Renal pelvis (tissue), 12 donors: ENCODE measurements around the gene MAT1A. TPM values are rescaled to one million over a fixed set of nuclear protein-coding genes. Genes with fewer than 3 reads are reported as not detected.
"Not testable (repeated sequence)": the region's sequence is repeated elsewhere in the genome, so short reads cannot be mapped to it uniquely, and the experiment has no call there.

Source experiments
- DNase-seq: peaks from one replicate; pipeline ENCODE4 v3.0.0-alpha.2; 2013
- long read RNA-seq, 16 experiments: transcript quantifications; one replicate each; lab custom pipeline, GENCODE V29; 2026
- polyA plus RNA-seq, 3 donors: library from polyadenylated mRNA; unstranded; fragments of 120-200 nt; gene quantifications; one replicate each; pipeline ENCODE4 v1.2.1, GENCODE V29; 2013; ENCODE audit not compliant: insufficient read length in 3 of 3

Gene MAT1A
- polyA plus RNA-seq, result 1 to 10 TPM; 1.0 to 1.5 (median 1.4) TPM
- long read RNA-seq, donor 1, result 0 reads
- long read RNA-seq, donor 2, result 0 reads
- long read RNA-seq, donor 3, result 0 reads
- long read RNA-seq, donor 4, result 0 reads
- long read RNA-seq, donor 5, result 0 reads
- long read RNA-seq, donor 6, result 0 reads
- long read RNA-seq, donor 7, result 0 reads
- long read RNA-seq, donor 8, result 0 reads
- long read RNA-seq, donor 9, result 0 reads
- long read RNA-seq, donor 10, result 0 reads
- long read RNA-seq, donor 11, result 0 reads
- long read RNA-seq, donor 12, result 0 reads
- long read RNA-seq, donor 13, result 0 reads
- long read RNA-seq, donor 14, result 0 reads
- long read RNA-seq, donor 15, result 0 reads
- long read RNA-seq, donor 16, result 0 reads

GRCh38 chr10:80289451-80290287 is at the start of gene MAT1A:
Gene MAT1A (minus strand): TSS chr10:80289658. CDS start chr10:80289423, 235 bp downstream.
- DNase-seq, result no peak

- no peak for DNase-seq
These were observed 44.5 kb upstream of the MAT1A start for GRCh38 chr10:80333983-80334382.

- no peak for DNase-seq
These were observed 35.5 kb upstream of the MAT1A start for GRCh38 chr10:80324891-80325364.

- no peak for DNase-seq
These were observed 34.6 kb upstream of the MAT1A start for GRCh38 chr10:80324086-80324485.

GRCh38 chr10:80323311-80323710 is 33.9 kb upstream of the MAT1A start:
- no peak for DNase-seq

- no peak for DNase-seq
These were observed 33.3 kb upstream of the MAT1A start for GRCh38 chr10:80322711-80323110.

- DNase-seq, result no peak
These were observed 32.7 kb upstream of the MAT1A start for GRCh38 chr10:80322158-80322557.

GRCh38 chr10:80321183-80321582 is 31.7 kb upstream of the MAT1A start:
- DNase-seq, result no peak

GRCh38 chr10:80320377-80320776 is 30.9 kb upstream of the MAT1A start:
- peak; percentile 1 for DNase-seq

- DNase-seq, result no peak
These were observed 30.4 kb upstream of the MAT1A start for GRCh38 chr10:80319725-80320290.

- DNase-seq, result no peak
These were observed 29.9 kb upstream of the MAT1A start for GRCh38 chr10:80319318-80319717.

- DNase-seq, result no peak
These were observed 29.3 kb upstream of the MAT1A start for GRCh38 chr10:80318742-80319141.

GRCh38 chr10:80315391-80315790 is 25.9 kb upstream of the MAT1A start:
- DNase-seq, result no peak

- DNase-seq, result no peak
These were observed 24.1 kb upstream of the MAT1A start for GRCh38 chr10:80313523-80313922.

GRCh38 chr10:80305989-80306388 is 16.5 kb upstream of the MAT1A start:
- DNase-seq, result not testable (repeated sequence)

- no peak for DNase-seq
These were observed 7.5 kb upstream of the MAT1A start for GRCh38 chr10:80296942-80297341.

- DNase-seq, result no peak
These were observed 3.3 kb upstream of the MAT1A start for GRCh38 chr10:80292607-80293239.

- DNase-seq, result peak; percentile 50
These were observed 1.2 kb upstream of the MAT1A start for GRCh38 chr10:80290474-80291220.

- DNase-seq, result no peak
These were observed 609 bp downstream of the MAT1A start for GRCh38 chr10:80288849-80289248.

GRCh38 chr10:80284522-80284921 is 4.9 kb downstream of the MAT1A start:
- no peak for DNase-seq

- DNase-seq, result no peak
These were observed 5.8 kb downstream of the MAT1A start for GRCh38 chr10:80283536-80284199.
